SK-MEL-5 (cell line): Measurements from ENCODE around the gene PATE4. TPM values are rescaled to one million over a fixed set of nuclear protein-coding genes. Genes with fewer than 3 reads are reported as not detected.
A peak's percentile ranks its signal among the peaks of the same experiment; 100 is the strongest.

ENCODE experiments used
- DNase-seq: peaks from one replicate; pipeline ENCODE4 v3.0.0-alpha.2; 2016; ENCODE audit warnings: low read depth, low spot score
- in situ Hi-C: cut with HindIII; loops from 2 replicates; pipeline ENCODE4 v1.10.0; 2016; ENCODE audit warnings: low sequenced_read_pairs, high pct_unique_total_duplicates, low pct_unique_long_range_greater_than_20kb
- total RNA-seq: library from RNA; depleted of rRNA; stranded (reverse); fragments of >200 nt; shearing (Covaris generic); gene quantifications from 2 replicates; pipeline ENCODE4 v1.2.3, GENCODE V29; 2014; rRNA removed

The PATE4 gene
- total RNA-seq, 1 experiment from 2014 or later, result not detected

DNA sequence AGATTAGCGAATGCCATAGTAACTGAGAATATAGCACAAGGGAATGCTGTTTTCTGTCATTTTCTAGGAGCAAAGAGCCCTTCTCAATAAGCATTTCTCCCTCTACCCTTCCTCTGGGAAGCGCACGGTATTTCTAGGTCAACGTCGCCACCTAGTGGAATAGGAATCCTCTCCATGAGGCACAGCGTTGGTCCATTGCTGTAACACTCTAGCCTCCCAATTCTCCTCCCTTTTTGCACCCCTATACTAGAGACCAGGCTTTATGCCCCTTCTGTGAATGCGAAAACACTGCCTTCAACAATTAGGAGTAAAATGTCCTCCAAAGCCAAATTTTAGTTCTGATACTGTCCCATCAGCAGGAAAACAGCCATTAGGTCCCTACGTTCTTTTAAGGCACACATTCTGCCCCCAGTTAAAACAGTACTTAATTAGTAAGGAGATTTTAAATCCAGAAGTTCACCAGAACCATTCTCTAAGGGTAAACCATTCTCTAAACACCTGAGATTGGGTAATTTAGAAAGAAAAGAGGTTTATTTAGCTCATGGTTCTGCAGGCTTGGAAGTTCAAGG, 41.5 kb downstream of the PATE4 start:
- DNase-seq, result peak; percentile 87
- in situ Hi-C loops, result no loop called here

DNA sequence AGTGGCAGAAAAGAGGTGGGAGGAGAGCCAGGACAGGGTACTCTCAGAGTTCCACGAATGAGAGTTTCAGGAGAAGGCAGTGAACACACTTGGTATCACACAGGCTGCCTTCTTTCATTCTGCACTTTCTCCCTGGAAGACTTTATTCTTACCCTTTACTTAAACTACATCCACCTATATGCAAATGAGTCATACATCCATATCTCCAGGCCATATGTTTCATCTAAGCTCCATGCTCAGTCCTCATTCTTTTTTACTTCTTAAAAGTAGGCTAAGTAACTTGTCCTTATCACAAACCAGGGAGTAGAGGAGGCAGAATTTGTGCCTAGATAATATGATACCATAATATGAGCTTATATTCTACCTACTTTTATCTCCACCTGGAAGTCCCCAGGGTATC, 48.2 kb downstream of the PATE4 start:
- in situ Hi-C loops, result no loop called here
- no peak for DNase-seq

DNA sequence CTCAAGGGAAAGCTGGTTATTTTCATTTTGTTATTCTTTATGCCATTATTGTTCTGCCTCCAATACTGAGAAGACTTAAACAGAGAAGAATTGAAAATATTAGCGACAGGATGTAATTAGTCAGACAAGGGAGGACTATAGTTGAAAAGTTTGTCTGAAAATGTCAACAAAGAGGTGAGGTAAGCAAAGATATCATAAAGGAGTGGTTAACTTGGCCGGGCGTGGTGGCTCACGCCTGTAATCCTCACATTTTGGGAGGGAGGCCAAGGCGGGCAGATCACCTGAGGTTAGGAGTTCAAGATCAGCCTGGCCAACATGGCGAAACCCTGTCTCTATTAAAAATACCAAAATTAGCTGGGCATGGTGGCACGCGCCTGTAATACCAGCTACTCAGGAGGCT, 50.3 kb downstream of the PATE4 start:
- in situ Hi-C loops, result no loop called here
- no peak for DNase-seq

DNA sequence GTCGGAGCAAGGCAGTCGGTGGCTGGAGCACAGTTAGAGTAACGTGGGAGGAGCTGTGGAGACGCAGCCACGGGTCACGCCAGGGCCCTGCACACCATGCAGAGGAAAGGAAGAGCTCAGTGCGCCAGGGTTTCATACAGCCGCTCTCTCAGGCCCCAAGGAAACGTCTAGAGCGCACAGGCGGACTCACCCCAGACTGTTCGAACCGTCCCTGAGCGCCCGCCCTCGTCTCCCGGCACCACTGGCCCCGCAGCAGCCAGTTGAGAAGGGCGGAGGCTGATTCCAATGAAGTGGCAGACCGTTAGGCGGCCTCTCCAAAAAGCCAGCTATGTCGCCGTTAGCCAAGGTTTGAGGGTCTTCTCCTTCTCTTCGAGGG, 53.9 kb downstream of the PATE4 start:
- DNase-seq, result peak; percentile 57
- in situ Hi-C loops, result no loop called here

DNA sequence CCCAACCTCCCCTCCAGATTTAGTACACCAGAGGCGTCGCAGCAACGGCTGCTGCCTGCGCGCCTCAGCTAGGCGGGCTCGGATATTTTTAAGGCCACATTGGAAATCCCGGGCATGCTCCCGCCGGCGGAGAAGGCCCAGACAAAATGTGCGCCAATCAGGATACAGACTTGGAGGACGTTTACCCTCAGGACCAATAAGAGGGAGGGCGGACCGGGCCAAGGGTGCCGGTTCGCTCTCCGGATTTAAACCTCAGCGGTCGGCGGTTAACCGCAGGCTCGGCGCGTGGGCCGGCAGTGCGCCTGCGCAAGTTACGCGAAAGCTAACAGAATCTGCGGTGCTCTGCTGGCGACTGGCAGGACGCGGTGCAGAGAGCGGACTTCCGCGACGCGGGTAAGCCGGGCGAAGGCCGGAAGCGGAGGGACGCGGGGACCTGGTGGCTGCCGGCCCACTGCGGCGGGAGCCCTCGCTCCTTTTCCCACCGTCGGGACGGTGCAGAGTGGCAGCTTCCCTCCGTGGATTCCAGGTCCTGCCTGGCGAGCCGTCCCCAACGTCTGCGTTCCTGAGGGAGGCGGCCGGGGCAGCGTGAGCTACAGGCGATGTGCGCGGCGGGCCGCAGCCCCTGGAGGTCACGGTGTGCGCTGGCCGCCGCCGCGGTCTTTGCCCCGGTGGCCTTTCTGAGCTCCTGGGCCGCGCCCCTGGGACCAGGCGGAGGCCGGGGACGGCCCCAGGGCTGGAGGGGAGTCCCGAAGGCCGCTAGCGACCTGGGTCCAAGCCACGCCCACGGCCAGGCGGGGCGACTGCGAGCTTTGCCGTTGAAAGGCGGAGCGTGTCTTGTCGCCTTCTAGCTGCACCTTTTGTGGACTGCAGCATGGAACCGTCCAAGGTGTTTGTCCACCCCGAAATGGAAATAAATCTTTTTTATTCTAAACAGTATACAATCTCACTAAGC, 54.5 kb downstream of the PATE4 start, which contains the start of gene HYLS1:
TSS of gene HYLS1 (plus strand) at position 296 of the 952 bp plus-strand sequence. CDS start 11,701 bp downstream, outside the sequence.
- in situ Hi-C loops, result no loop called here
- DNase-seq, result peak; percentile 95

Other genes starting within 250 kb of the PATE4 start
- 125 and 135 TPM in 2 replicates for gene STT3A, start 240.5 kb upstream of the PATE4 start, total RNA-seq
- 21.8 and 25.0 TPM in 2 replicates for gene CHEK1, start 208.2 kb upstream of the PATE4 start, total RNA-seq
- not detected in 2 replicates for gene ACRV1, start 152.5 kb upstream of the PATE4 start, total RNA-seq
- gene PATE1, start 87.0 kb upstream of the PATE4 start, total RNA-seq, result not detected in 2 replicates
- gene PATE2, start 54.5 kb upstream of the PATE4 start, total RNA-seq, result 0.11 and 0.53 TPM in 2 replicates
- not detected in 2 replicates for gene PATE3, start 45.2 kb upstream of the PATE4 start, total RNA-seq
- gene HYLS1, start 54.4 kb downstream of the PATE4 start, total RNA-seq, result 15.0 and 17.9 TPM in 2 replicates
- 15.5 and 15.6 TPM in 2 replicates for gene PUS3, start 69.9 kb downstream of the PATE4 start, total RNA-seq
- 0.96 and 1.5 TPM in 2 replicates for gene DDX25, start 71.2 kb downstream of the PATE4 start, total RNA-seq
- gene VSIG10L2, start 112.7 kb downstream of the PATE4 start, total RNA-seq, result not detected in 2 replicates
- 8.0 and 8.6 TPM in 2 replicates for gene CDON, start 229.6 kb downstream of the PATE4 start, total RNA-seq